ENCODE results near the gene SPRR4.

DNA sequence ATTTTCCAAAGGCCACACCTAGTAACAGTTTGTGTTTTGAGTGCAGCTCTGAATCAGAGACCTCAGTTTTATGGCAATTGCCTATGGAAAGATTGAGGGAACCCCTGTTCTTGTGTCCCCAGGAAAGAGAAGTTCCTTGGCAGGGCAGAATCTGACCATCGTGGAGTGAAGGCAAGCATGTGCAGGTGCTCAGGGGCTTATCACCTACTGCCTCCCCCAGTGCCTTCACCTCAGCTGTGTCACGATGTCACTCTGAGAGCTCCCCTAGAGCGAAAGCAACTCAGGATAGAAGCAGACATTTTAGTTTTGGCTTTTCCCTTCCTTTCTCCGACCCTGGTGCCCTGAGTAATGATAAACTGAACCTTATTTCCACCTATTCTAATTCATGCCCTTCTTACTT lies 11.6 kb downstream of the SPRR4 start:
- no peak for TF ChIP-seq POLR2A (IDR thresholded peaks at IDR 0.05)
- TF ChIP-seq, protein P1, sequence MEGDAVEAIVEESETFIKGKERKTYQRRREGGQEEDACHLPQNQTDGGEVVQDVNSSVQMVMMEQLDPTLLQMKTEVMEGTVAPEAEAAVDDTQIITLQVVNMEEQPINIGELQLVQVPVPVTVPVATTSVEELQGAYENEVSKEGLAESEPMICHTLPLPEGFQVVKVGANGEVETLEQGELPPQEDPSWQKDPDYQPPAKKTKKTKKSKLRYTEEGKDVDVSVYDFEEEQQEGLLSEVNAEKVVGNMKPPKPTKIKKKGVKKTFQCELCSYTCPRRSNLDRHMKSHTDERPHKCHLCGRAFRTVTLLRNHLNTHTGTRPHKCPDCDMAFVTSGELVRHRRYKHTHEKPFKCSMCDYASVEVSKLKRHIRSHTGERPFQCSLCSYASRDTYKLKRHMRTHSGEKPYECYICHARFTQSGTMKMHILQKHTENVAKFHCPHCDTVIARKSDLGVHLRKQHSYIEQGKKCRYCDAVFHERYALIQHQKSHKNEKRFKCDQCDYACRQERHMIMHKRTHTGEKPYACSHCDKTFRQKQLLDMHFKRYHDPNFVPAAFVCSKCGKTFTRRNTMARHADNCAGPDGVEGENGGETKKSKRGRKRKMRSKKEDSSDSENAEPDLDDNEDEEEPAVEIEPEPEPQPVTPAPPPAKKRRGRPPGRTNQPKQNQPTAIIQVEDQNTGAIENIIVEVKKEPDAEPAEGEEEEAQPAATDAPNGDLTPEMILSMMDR (IDR thresholded peaks at IDR 0.05), result no peak

Data from transverse colon (tissue), 3 donors.